ENCODE data around the gene FAM210B. TPM values are rescaled to one million over a fixed set of nuclear protein-coding genes. Genes with fewer than 3 reads are reported as not detected.
"Not testable (repeated sequence)": the region's sequence is repeated elsewhere in the genome, so short reads cannot be mapped to it uniquely, and the experiment has no call there.

The FAM210B gene
- total RNA-seq, 1 experiment from 2014 or later = 110 TPM

DNA sequence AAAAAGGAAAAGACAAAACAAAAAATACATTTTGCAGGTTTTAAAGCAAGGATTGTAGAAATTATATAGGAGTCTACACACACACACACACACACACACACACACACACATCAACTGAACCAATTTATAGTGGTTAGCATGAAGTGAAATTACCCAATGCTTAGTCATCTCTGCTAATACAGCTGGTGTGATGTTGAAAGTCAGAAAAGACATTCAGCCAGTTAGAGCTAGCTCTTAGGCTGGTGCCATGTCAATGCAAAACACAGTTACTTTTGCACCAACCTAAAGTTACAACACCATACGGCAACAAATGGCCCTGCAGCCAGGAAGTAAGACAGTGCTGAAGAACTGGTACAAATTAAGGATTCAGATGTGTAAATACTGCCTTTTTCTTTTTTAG, 15.2 kb downstream of the FAM210B start:
- H3K36me3 ChIP-seq = peaks cover 100% of the 10 kb centered on the region
- DNase-seq = no peak
- no peak overlapping the region for H3K27ac ChIP-seq
- H3K4me3 ChIP-seq = no peak overlapping the region
- peaks cover 7% of the 10 kb centered on the region for H3K4me1 ChIP-seq
- no peaks in the 10 kb centered on the region for H3K9me3 ChIP-seq (replicated peaks)
- H3K27me3 ChIP-seq = no peaks in the 10 kb centered on the region

DNA sequence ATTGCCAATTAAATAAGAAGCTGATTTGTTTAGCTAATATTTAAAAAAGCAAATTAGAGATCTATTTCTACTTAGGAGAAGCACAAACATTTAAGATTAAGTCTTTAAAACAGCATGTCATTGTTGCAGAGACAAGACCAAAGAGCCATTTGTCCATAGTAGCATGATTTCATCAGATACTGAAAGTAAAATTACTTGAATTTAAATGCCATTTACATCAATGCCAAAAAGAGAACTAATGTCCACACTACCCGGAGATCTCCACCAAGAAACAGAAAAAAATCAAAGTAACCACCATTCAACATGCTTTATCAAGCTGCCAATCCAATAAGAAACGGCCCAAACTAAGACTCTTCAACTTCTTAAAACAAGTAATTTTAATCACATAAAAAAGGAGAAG, 17.6 kb downstream of the FAM210B start:
- peaks cover 100% of the 10 kb centered on the region for H3K36me3 ChIP-seq
- H3K4me3 ChIP-seq = no peak overlapping the region
- peaks cover 3% of the 10 kb centered on the region; the same call in 1 of the 2 replicates for H3K4me1 ChIP-seq
- no peak for DNase-seq
- H3K27ac ChIP-seq = no peak overlapping the region
- H3K27me3 ChIP-seq = no peaks in the 10 kb centered on the region
- no peaks in the 10 kb centered on the region for H3K9me3 ChIP-seq (replicated peaks)

- peaks cover 100% of the 10 kb centered on the region for H3K36me3 ChIP-seq
Measured at GRCh38 chr20:56378386-56378785, 19.6 kb downstream of the FAM210B start.

DNA sequence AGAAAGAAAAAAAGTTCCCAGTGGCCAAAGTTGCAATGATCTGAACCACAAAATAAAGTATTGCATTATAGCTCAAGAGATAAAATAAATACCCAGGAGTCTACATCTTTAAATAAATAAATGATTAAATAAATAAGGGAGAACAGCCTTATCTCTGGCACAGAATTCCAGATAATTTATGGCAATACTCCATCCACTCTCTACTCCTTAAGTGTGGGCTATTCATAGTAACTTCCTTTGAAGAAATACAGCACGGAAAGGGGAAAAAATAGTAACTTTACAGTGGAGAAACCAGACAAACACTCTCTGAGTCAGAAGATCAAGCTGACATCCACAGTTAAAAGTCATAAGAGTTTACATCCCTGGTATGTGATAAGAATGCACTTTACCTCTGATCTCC, 21.6 kb downstream of the FAM210B start:
- DNase-seq = no peak
- no peaks in the 10 kb centered on the region for H3K9me3 ChIP-seq (replicated peaks)
- H3K36me3 ChIP-seq = peaks cover 100% of the 10 kb centered on the region
- H3K4me3 ChIP-seq = no peak overlapping the region
- H3K27me3 ChIP-seq = no peaks in the 10 kb centered on the region
- no peaks in the 10 kb centered on the region for H3K4me1 ChIP-seq
- no peak overlapping the region for H3K27ac ChIP-seq

More at GRCh38 chr20:56378386-56378785, 19.6 kb downstream of the FAM210B start:
- Histone ChIP-seq H3K4me1 (peaks cover 3% of the 10 kb centered on the region; the same call in 1 of the 2 replicates), H3K27me3 (no peaks in the 10 kb centered on the region), H3K4me3 (no peak overlapping the region), H3K9me3 (replicated peaks) (no peaks in the 10 kb centered on the region), H3K27ac (no peak overlapping the region)
- DNase-seq = no peak

DNA sequence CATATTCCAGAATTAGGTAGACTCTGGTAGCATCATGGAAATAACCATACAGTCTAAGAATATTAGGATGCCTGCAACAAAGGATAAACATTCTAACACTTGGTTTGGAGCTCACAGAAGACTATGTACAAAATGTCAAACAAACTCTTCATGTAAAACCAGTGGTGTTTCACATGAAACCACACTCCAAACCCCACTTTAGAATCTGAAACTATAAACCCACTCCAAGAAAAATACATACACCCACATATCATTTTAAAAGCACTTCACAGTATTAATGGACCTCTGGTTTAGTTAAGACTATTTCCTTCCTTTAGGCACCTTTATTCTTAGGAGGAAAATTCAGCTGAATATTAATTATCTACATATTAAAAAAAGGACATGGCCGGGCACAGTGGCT, 22.7 kb downstream of the FAM210B start:
- Histone ChIP-seq H3K4me1 (no peaks in the 10 kb centered on the region), H3K27ac (no peak overlapping the region), H3K9me3 (replicated peaks) (no peaks in the 10 kb centered on the region), H3K27me3 (no peaks in the 10 kb centered on the region), H3K36me3 (peaks cover 100% of the 10 kb centered on the region), H3K4me3 (no peak overlapping the region)
- DNase-seq = no peak

DNA sequence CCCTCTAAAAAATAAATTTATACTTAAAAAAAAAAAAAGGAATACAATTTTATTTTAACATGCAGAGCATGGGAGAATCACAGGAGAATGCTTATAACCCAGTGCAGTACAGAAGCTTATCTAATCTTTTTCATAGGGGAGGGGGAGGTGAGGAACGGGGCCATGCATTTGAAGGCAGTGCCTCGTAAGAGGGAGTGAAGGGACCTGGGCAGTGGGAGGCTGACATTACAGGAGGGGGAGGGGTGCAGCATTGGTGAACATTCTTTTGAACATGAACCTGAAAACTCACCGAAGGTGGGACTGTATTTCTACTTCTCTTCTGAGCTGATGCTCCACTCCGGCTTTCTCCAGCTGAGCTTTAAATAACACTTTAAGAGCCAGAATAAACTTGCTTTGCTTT, 23.9 kb downstream of the FAM210B start:
- no peaks in the 10 kb centered on the region for H3K9me3 ChIP-seq (replicated peaks)
- H3K36me3 ChIP-seq = peaks cover 100% of the 10 kb centered on the region
- H3K4me1 ChIP-seq = no peaks in the 10 kb centered on the region
- no peaks in the 10 kb centered on the region for H3K27me3 ChIP-seq
- H3K27ac ChIP-seq = no peak overlapping the region
- H3K4me3 ChIP-seq = no peak overlapping the region
- DNase-seq = no peak

GRCh38 chr20:56383334-56383733, 24.6 kb downstream of the FAM210B start:
- no peaks in the 10 kb centered on the region for H3K4me1 ChIP-seq
- H3K27me3 ChIP-seq = no peaks in the 10 kb centered on the region
- no peak overlapping the region for H3K27ac ChIP-seq
- no peaks in the 10 kb centered on the region for H3K9me3 ChIP-seq (replicated peaks)
- H3K4me3 ChIP-seq = no peak overlapping the region
- peaks cover 100% of the 10 kb centered on the region for H3K36me3 ChIP-seq
- DNase-seq = peak in 1 of 2 experiments; percentile 40

- Histone ChIP-seq H3K4me1 (no peaks in the 10 kb centered on the region), H3K27me3 (no peaks in the 10 kb centered on the region), H3K9me3 (replicated peaks) (no peaks in the 10 kb centered on the region), H3K4me3 (no peak overlapping the region), H3K27ac (no peak overlapping the region), H3K36me3 (peaks cover 100% of the 10 kb centered on the region)
- DNase-seq = no peak
Measured at GRCh38 chr20:56385130-56385529, 26.4 kb downstream of the FAM210B start.

- H3K27me3 ChIP-seq = no peaks in the 10 kb centered on the region
- no peak overlapping the region for H3K4me3 ChIP-seq
- H3K27ac ChIP-seq = no peak overlapping the region
- no peaks in the 10 kb centered on the region for H3K9me3 ChIP-seq (replicated peaks)
- peaks cover 93% of the 10 kb centered on the region for H3K36me3 ChIP-seq
- peaks cover 4% of the 10 kb centered on the region; the same call in 1 of the 2 replicates for H3K4me1 ChIP-seq
- DNase-seq = no peak
Measured at GRCh38 chr20:56386219-56386618, 27.4 kb downstream of the FAM210B start.

- no peak for DNase-seq
- no peaks in the 10 kb centered on the region for H3K27me3 ChIP-seq
- no peak overlapping the region for H3K4me3 ChIP-seq
- no peaks in the 10 kb centered on the region for H3K9me3 ChIP-seq (replicated peaks)
- H3K36me3 ChIP-seq = peaks cover 66% of the 10 kb centered on the region
- H3K4me1 ChIP-seq = peaks cover 8% of the 10 kb centered on the region
- H3K27ac ChIP-seq = no peak overlapping the region
Measured at GRCh38 chr20:56388882-56389281, 30.1 kb downstream of the FAM210B start.

- no peak overlapping the region for H3K27ac ChIP-seq
- peaks cover 14% of the 10 kb centered on the region for H3K4me1 ChIP-seq
- no peak for DNase-seq
Measured at GRCh38 chr20:56389807-56390206, 31.0 kb downstream of the FAM210B start.

DNA sequence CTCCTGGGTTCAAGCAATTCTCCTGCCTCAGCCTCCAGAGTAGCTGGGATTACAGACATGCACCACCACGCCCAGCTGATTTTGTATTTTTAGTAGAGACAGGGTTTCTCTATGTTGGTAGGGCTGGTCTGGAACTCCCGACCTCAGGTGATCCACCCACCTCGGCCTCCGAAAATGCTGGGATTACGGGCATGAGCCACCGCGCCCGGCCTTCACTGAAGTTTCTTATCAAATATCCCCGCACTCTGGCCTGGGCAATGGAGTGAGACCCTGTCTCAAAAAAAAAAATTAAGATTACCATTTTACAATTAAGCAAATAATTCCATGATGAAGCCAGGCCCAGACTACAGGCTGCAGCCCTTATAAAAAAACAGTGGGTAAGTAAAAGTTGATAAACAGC, 31.6 kb downstream of the FAM210B start:
- peaks cover 17% of the 10 kb centered on the region for H3K4me1 ChIP-seq
- peak overlapping the region; percentile 89 for H3K4me3 ChIP-seq
- not testable (repeated sequence) for H3K27me3 ChIP-seq; H3K27ac ChIP-seq; DNase-seq; H3K9me3 ChIP-seq (replicated peaks)
- H3K36me3 ChIP-seq = peaks cover 61% of the 10 kb centered on the region

More at GRCh38 chr20:56389807-56390206, 31.0 kb downstream of the FAM210B start:
- Histone ChIP-seq H3K27me3 (no peaks in the 10 kb centered on the region), H3K9me3 (replicated peaks) (no peaks in the 10 kb centered on the region), H3K36me3 (peaks cover 63% of the 10 kb centered on the region), H3K4me3 (no peak overlapping the region)

DNA sequence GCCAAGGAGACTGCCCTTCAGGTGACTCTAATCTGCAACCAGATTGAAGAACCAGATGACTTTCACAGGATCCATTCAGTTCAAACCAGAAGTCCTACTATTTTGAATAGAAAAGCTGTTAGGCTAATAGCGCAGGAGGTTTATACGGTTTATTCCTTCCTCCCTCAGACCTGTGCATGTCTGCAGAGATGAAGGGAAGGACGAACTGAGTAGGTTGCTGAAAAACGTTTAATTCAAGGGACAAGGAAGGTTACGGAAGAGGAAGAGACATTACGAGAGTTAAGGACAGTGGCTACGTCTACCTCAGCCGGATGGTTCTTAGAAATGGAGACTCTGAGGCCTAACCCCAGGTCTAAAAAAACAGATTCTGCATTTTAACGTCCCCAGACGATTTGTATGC, 32.3 kb downstream of the FAM210B start:
- DNase-seq = no peak
- H3K9me3 ChIP-seq (replicated peaks) = no peaks in the 10 kb centered on the region
- H3K4me1 ChIP-seq = peaks cover 17% of the 10 kb centered on the region
- peak overlapping the region; percentile 89 for H3K4me3 ChIP-seq
- peak overlapping the region; percentile 75; the same call in 1 of the 2 replicates for H3K27ac ChIP-seq
- no peaks in the 10 kb centered on the region for H3K27me3 ChIP-seq
- peaks cover 61% of the 10 kb centered on the region for H3K36me3 ChIP-seq

DNA sequence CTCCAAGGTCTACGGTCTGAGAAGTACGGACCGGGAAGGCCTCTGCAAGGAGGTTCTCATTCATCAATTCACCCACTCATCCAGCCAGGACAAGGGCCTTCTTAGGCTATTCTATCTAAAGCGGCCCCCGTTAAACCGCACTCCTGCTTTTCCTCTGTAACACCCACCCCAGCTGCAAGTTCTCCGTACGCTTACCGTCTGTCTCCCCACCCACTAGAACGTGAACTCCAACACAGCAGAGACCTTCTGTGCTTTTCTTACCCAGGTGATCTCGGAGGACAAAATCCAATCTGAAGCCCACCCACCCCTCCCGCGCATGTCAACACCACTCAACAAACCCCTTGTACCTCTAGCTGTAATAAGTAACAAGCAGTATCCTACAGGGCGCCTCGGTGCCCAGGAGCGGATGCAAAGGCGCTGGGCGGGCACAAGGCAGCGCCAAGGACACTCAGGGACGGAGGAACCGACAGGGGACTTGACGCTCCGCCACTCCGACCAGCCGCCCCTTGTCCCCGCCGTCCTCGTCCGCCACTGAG, 32.9 kb downstream of the FAM210B start:
- Histone ChIP-seq H3K36me3 (peaks cover 61% of the 10 kb centered on the region), H3K27me3 (no peaks in the 10 kb centered on the region), H3K9me3 (replicated peaks) (no peaks in the 10 kb centered on the region), H3K4me1 (peaks cover 17% of the 10 kb centered on the region), H3K27ac (peak overlapping the region; percentile 75), H3K4me3 (peak overlapping the region; percentile 89)
- DNase-seq = peak in 1 of 2 experiments; percentile 57

- Histone ChIP-seq H3K27me3 (no peaks in the 10 kb centered on the region), H3K9me3 (replicated peaks) (no peaks in the 10 kb centered on the region), H3K4me1 (peaks cover 17% of the 10 kb centered on the region), H3K27ac (peak within 1 kb of the TSS; percentile 75), H3K36me3 (peaks cover 61% of the 10 kb centered on the region), H3K4me3 (peak within 1 kb of the TSS; percentile 89)
- peak; percentile 100 for DNase-seq
Measured at GRCh38 chr20:56392132-56392880, 33.5 kb downstream of the FAM210B start, which contains the start of the genes AURKA and CSTF1. AURKA (minus strand) TSS chr20:56392215; CDS start chr20:56388197, 4,018 bp downstream. CSTF1 (plus strand) TSS chr20:56392645; CDS start chr20:56395553, 2,908 bp downstream.
